ENCODE data around the gene RBM15B. TPM values are rescaled to one million over a fixed set of nuclear protein-coding genes. Genes with fewer than 3 reads are reported as not detected.
A peak's percentile ranks its signal among the peaks of the same experiment; 100 is the strongest.

The RBM15B gene
- total RNA-seq, 2 donors from 2014 or later = 19.6 to 24.4 TPM

DNA sequence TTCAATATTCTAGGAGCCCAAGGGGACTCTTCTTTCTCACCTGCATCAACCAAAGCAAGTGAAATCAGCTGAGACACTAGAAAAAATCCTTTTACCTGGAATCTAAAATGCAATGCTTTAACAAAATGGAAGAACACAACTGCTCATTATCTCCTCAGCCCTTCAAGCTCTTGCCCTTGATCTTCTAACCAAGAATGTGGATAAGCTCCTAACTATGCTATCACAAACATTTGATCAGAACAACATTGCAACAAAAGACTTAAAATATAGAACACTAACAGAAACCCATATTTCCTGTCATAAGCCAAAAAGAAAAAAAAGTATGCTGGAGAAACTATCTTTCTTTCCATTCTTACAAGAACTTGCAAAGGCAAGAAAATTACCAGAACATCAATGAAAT, 12.6 kb downstream of the RBM15B start:
- no peak overlapping the region for H3K4me3 Mint-ChIP-seq
- no peaks in the 10 kb centered on the region for H3K9me3 Mint-ChIP-seq
- H3K4me1 Mint-ChIP-seq (ENCODE audit: low read depth) = peaks cover 8% of the 10 kb centered on the region
- no peak for DNase-seq
- H3K36me3 Mint-ChIP-seq (ENCODE audit: insufficient read depth in 2 of 2) = peaks cover 3 to 5% of the 10 kb centered on the region in 2 donors
- H3K27me3 Mint-ChIP-seq (ENCODE audit: low read depth) = no peaks in the 10 kb centered on the region
- no peak for ATAC-seq (replicated peaks in 1 of 2)
- H3K27ac Mint-ChIP-seq = peak overlapping the region; percentile 84

GRCh38 chr3:51408021-51408420, 16.9 kb downstream of the RBM15B start:
- Mint-ChIP-seq H3K27ac (peak overlapping the region; percentile 74), H3K4me3 (no peak overlapping the region), H3K4me1 (ENCODE audit: low read depth) (peaks cover 8% of the 10 kb centered on the region), H3K9me3 (no peaks in the 10 kb centered on the region), H3K36me3 (ENCODE audit: insufficient read depth in 2 of 2) (peaks cover 7 to 15% of the 10 kb centered on the region in 2 donors), H3K27me3 (ENCODE audit: low read depth) (no peaks in the 10 kb centered on the region)
- ATAC-seq (replicated peaks in 1 of 2) (no peak), DNase-seq (no peak)

DNA sequence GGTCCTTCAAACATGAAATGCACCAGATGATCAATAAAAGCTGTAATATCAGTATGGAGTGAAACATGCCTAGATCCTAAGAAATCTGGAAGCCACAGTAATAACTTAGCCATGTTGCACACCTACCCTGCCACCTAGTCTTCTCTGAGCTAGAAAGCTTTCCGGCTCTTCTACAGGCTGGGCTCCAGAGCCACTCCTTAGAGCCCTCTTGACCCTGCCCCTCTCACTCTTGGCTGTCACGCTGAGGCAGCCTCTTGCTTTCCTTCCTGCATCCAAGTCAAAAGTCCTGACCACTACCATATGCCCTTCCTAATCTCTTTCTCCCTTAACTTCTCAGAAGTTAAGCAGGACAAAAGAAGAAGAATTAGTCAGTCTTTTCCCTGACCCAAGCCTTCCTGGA, 17.7 kb downstream of the RBM15B start:
- DNase-seq (no peak), ATAC-seq (replicated peaks in 1 of 2) (no peak)
- Mint-ChIP-seq H3K27ac (no peak overlapping the region), H3K27me3 (ENCODE audit: low read depth) (no peaks in the 10 kb centered on the region), H3K9me3 (no peaks in the 10 kb centered on the region), H3K36me3 (ENCODE audit: insufficient read depth in 2 of 2) (peaks cover 6 to 17% of the 10 kb centered on the region in 2 donors), H3K4me1 (ENCODE audit: low read depth) (peaks cover 8% of the 10 kb centered on the region), H3K4me3 (no peak overlapping the region)

DNA sequence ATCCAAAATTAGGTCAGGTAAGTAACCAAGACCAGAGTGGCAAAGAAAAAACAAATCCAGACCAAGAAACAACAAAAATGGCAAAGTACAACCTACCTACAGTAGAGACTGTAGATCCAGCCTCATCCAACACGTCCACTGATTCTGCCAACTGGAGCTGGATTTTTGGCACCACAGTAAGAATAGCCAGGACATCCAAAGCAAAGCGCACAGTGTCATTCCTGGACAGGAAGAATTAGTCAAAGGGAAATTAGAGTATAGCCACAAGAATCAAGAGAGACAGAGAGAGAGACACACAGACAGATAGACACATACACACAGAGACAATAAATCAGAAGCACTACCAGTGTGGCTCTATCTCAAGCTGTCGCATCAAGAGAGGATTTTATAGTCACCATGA, 31.1 kb downstream of the RBM15B start:
- Mint-ChIP-seq H3K27me3 (ENCODE audit: low read depth) (no peaks in the 10 kb centered on the region), H3K9me3 (no peaks in the 10 kb centered on the region), H3K4me1 (ENCODE audit: low read depth) (no peaks in the 10 kb centered on the region), H3K36me3 (ENCODE audit: insufficient read depth in 2 of 2) (peaks cover 3 to 31% of the 10 kb centered on the region in 2 donors), H3K27ac (peak overlapping the region; percentile 9), H3K4me3 (no peak overlapping the region)
- DNase-seq (no peak), ATAC-seq (replicated peaks in 1 of 2) (no peak)

DNA sequence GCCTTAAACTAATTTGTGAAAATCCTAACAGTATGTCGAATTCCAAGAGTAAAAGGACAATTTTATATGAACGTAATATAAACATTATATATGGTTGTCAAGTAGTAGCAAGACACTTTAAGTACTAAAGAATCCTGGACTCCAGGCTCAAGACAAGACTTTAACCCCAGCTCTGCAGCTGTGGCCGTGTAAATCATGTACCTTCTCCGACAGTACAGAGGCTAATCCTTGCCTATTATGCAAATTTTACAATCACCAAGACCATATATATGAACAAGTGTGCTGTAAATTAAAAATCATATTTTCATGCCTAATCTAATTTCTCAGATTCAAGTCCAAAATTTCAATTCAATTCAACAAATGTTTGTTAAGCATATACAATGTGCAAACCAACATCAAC, 35.8 kb downstream of the RBM15B start:
- ATAC-seq (replicated peaks in 1 of 2) = no peak
- H3K9me3 Mint-ChIP-seq = no peaks in the 10 kb centered on the region
- H3K36me3 Mint-ChIP-seq (ENCODE audit: insufficient read depth in 2 of 2) = peaks cover 3 to 22% of the 10 kb centered on the region in 2 donors
- H3K27ac Mint-ChIP-seq = peak overlapping the region; percentile 57
- no peaks in the 10 kb centered on the region for H3K4me1 Mint-ChIP-seq (ENCODE audit: low read depth)
- H3K27me3 Mint-ChIP-seq (ENCODE audit: low read depth) = no peaks in the 10 kb centered on the region
- no peak overlapping the region for H3K4me3 Mint-ChIP-seq
- no peak for DNase-seq

DNA sequence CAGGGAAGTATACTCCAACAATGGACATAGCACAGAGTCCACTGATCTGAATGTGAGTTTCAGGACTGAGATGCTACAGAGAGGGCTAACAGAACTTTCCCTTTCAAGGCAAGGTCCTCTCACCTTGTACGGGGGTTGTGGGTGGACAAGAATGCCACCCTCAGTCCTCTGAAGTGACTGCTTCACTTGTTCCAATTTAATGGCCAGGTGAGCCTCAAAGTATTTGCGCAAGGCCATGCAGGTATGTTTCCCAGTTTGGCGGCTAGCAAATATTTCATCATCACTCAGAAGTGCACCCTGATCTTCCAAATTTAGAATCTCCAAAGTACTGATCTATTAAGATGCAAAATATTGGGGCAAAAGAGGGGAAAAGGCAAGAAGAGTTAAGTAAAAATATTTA, 38.1 kb downstream of the RBM15B start:
- ATAC-seq (replicated peaks in 1 of 2) (no peak), DNase-seq (no peak)
- Mint-ChIP-seq H3K36me3 (ENCODE audit: insufficient read depth in 2 of 2) (peaks cover 0 to 23% of the 10 kb centered on the region in 2 donors), H3K27ac (no peak overlapping the region), H3K9me3 (no peaks in the 10 kb centered on the region), H3K4me3 (no peak overlapping the region), H3K27me3 (ENCODE audit: low read depth) (no peaks in the 10 kb centered on the region), H3K4me1 (ENCODE audit: low read depth) (no peaks in the 10 kb centered on the region)

DNA sequence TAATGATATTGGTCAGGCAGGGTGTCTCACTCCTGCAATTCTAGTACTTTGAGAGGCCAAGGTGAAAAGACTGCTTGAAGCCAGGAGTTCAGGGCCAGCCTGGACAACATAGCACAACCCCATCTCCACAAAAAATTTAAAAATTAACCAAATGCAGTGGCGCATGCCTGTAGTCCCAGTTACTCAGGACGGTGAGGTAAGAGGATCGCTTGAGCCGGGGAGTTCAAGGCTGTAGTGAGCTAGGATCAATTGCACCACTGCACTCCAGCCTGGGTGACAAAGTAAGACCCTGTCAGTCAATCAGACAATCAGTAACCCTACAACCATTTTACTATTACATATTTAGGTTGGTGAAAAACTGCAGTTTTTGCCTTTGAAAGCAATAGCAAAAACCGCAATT, 43.0 kb downstream of the RBM15B start:
- Mint-ChIP-seq H3K27ac (no peak overlapping the region), H3K27me3 (ENCODE audit: low read depth) (no peaks in the 10 kb centered on the region), H3K4me1 (ENCODE audit: low read depth) (no peaks in the 10 kb centered on the region), H3K9me3 (no peaks in the 10 kb centered on the region), H3K4me3 (no peak overlapping the region), H3K36me3 (ENCODE audit: insufficient read depth in 2 of 2) (peaks cover 0 to 25% of the 10 kb centered on the region in 2 donors)
- ATAC-seq (replicated peaks in 1 of 2) (no peak), DNase-seq (no peak)

DNA sequence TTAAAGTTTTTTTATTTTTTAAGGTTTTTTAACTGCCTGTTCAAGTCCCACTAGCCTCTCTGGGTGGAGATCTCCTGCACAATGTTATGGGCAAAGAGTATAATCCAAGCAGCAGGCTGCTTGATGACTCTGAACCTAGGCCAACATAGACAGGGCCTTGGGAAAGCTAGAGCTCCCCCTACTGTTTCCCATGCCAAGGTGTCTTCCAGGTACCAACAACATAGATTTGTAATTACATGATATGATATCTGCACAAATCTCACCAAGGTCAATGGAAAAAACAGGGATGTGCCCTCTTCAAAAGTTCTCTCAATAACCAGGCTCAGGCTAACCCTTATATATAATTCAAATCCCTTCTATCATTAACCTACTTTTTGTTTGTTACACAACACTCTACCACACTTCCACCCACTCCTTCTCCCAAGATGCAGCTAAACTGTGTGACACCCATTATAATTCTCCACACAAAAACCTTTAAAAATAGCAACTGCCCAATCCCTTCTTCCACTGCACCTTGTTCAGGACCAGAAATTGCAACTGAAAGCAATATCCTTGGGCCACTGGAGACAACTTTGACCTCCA, 43.8 kb downstream of the RBM15B start:
- peak overlapping the region; percentile 35 for H3K27ac Mint-ChIP-seq
- no peaks in the 10 kb centered on the region for H3K4me1 Mint-ChIP-seq (ENCODE audit: low read depth)
- no peaks in the 10 kb centered on the region for H3K9me3 Mint-ChIP-seq
- no peaks in the 10 kb centered on the region for H3K27me3 Mint-ChIP-seq (ENCODE audit: low read depth)
- ATAC-seq (replicated peaks in 1 of 2) = peak; percentile 79 to 84
- peaks cover 0 to 21% of the 10 kb centered on the region in 2 donors for H3K36me3 Mint-ChIP-seq (ENCODE audit: insufficient read depth in 2 of 2)
- H3K4me3 Mint-ChIP-seq = no peak overlapping the region
- peak; percentile 35 to 47 for DNase-seq

- H3K27ac Mint-ChIP-seq = peak overlapping the region; percentile 38
- H3K27me3 Mint-ChIP-seq (ENCODE audit: low read depth) = no peaks in the 10 kb centered on the region
- H3K9me3 Mint-ChIP-seq = no peaks in the 10 kb centered on the region
- H3K4me3 Mint-ChIP-seq = no peak overlapping the region
- ATAC-seq (replicated peaks in 1 of 2) = no peak
- H3K4me1 Mint-ChIP-seq (ENCODE audit: low read depth) = no peaks in the 10 kb centered on the region
- H3K36me3 Mint-ChIP-seq (ENCODE audit: insufficient read depth in 2 of 2) = peaks cover 0 to 30% of the 10 kb centered on the region in 2 donors
- no peak for DNase-seq
Observed at GRCh38 chr3:51436998-51437639, 46.0 kb downstream of the RBM15B start.

GRCh38 chr3:51441282-51442030, 50.4 kb downstream of the RBM15B start:
- H3K27ac Mint-ChIP-seq = peak overlapping the region; percentile 23
- no peak for ATAC-seq (replicated peaks in 1 of 2)
- H3K4me3 Mint-ChIP-seq = no peak overlapping the region

DNA sequence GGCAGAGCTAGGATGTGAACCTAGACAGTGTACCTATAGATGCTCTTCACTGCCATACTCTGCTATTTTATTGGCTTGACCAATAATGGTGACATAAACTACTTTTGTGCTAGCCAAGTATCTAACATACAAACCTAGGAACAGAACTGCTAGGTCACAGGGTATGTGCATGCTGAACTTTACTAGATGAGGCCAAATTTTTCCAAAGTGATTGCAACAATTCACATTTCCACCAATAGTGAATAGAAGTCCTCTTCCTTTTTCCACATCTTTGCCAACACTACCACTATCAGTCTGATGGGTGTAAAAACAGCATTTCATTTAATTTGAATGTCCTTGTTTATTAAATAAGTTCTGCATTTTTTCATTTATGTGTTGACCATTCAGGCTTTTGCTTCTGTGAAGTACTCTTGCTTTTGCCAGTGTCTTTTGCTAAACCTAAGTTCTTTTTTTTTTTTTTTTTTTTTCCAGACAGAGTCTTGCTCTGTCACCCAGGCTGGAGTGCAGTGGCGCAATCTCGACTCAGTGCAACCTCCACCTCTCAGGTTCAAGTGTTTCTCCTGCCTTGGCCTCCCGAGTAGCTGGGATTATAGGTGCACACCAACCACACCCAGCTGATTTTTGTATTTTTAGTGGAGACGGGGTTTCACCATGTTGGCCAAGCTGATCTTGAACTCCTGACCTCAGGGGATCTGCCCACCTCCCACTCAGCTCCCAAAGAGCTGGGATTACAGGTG, 54.6 kb downstream of the RBM15B start:
- Mint-ChIP-seq H3K27me3 (ENCODE audit: low read depth) (no peaks in the 10 kb centered on the region), H3K4me1 (ENCODE audit: low read depth) (peaks cover 17% of the 10 kb centered on the region), H3K27ac (no peak overlapping the region), H3K9me3 (no peaks in the 10 kb centered on the region), H3K4me3 (no peak overlapping the region), H3K36me3 (ENCODE audit: insufficient read depth in 2 of 2) (peaks cover 4 to 17% of the 10 kb centered on the region in 2 donors)
- ATAC-seq (replicated peaks in 1 of 2) (no peak), DNase-seq (no peak)

More at GRCh38 chr3:51441282-51442030, 50.4 kb downstream of the RBM15B start:
- no peaks in the 10 kb centered on the region for H3K27me3 Mint-ChIP-seq (ENCODE audit: low read depth)
- no peaks in the 10 kb centered on the region for H3K9me3 Mint-ChIP-seq
- DNase-seq = no peak
- peaks cover 0 to 21% of the 10 kb centered on the region in 2 donors for H3K36me3 Mint-ChIP-seq (ENCODE audit: insufficient read depth in 2 of 2)
- no peaks in the 10 kb centered on the region for H3K4me1 Mint-ChIP-seq (ENCODE audit: low read depth)

All from activated T-cell treated with anti-CD3 and anti-CD28 coated beads, Interleukin-2, amount 50 U/mL, for 72 hours (primary cell).